BLaER1 treated with 17β-estradiol and CSF1 and Interleukin-3, amounts not matched to agents 10 nM and 100 nM (cell line): ENCODE data around the gene IQCK.
A peak's percentile ranks its signal among the peaks of the same experiment; 100 is the strongest.

Experiments
- H3K27ac ChIP-seq, 11 experiments: shearing (Covaris generic); formaldehyde crosslinking; 2 replicates each; pipeline ENCODE4 v1.8.1; 2022
- H3K27me3 ChIP-seq, 11 experiments: shearing (Covaris generic); formaldehyde crosslinking; 2 replicates each; pipeline ENCODE4 v1.8.1; 2022
- H3K36me3 ChIP-seq, 11 experiments: shearing (Covaris generic); formaldehyde crosslinking; 2 replicates each; pipeline ENCODE4 v1.8.1; 2022
- H3K4me1 ChIP-seq, 10 experiments: shearing (Covaris generic); formaldehyde crosslinking; 2 replicates each; pipeline ENCODE4 v1.8.1; 2022
- H3K4me2 ChIP-seq, 11 experiments: shearing (Covaris generic); formaldehyde crosslinking; 2 replicates each; pipeline ENCODE4 v1.8.1; 2022
- H3K4me3 ChIP-seq, 10 experiments: shearing (Covaris generic); formaldehyde crosslinking; 2 replicates each; pipeline ENCODE4 v1.8.1; 2022
- H3K9ac ChIP-seq, 11 experiments: shearing (Covaris generic); formaldehyde crosslinking; 2 replicates each; pipeline ENCODE4 v1.8.1; 2022
- H3K9me3 ChIP-seq, 11 experiments: shearing (Covaris generic); formaldehyde crosslinking; replicated peaks in 1 of 11; 2 replicates each; pipeline ENCODE4 v1.8.1; 2022
- H4K20me1 ChIP-seq, 11 experiments: shearing (Covaris generic); formaldehyde crosslinking; 2 replicates each; pipeline ENCODE4 v1.8.1; 2022
- Cebpa-rat ChIP-seq, 11 experiments: shearing (Covaris generic); IDR thresholded peaks; 2 replicates each; pipeline ENCODE4 v1.8.1; 2022

IQCK gene

DNA sequence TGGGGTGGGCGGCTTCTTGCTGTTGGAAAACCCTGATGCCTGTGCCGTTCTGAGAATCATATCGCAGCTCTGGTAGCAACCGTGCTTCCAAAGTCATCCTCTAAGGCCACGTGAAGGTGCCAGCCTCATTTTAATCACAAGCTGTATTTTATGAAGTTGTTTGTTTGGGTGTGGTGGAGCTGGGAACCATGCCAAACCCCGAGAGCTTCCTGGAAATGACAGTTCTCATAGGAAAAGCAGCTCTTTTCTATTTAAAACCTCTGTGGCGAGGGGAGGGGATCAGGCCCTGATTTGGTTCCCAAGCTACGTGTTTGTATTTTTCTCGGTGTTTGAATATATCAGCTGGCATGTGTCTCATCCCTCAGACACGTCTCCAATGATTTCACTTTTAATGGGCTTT is 21.7 kb upstream of the IQCK start:
- H3K9me3 ChIP-seq, result no peaks in the 10 kb centered on the region
- H3K27me3 ChIP-seq, result no peaks in the 10 kb centered on the region
- H3K4me3 ChIP-seq, result peak overlapping the region in 1 of 10 experiments; percentile 30; a peak in 1 of 20 replicates
- H3K4me2 ChIP-seq, result peak overlapping the region; percentile 68 to 88 (median 79)
- peaks cover 46 to 57% (median 50%) of the 10 kb centered on the region in 10 experiments for H3K4me1 ChIP-seq
- no peak for TF ChIP-seq Cebpa-rat (IDR thresholded peaks at IDR 0.05)
- H4K20me1 ChIP-seq, result peaks cover 0 to 63% (median 34%) of the 10 kb centered on the region in 11 experiments; a peak in 19 of 22 replicates
- peaks cover 18 to 58% (median 42%) of the 10 kb centered on the region in 11 experiments; a peak in 20 of 22 replicates for H3K36me3 ChIP-seq
- H3K9ac ChIP-seq, result peak overlapping the region; percentile 1 to 62 (median 37); a peak in 16 of 22 replicates
- peak overlapping the region; percentile 21 to 75 (median 60); a peak in 19 of 22 replicates for H3K27ac ChIP-seq

- Histone ChIP-seq H4K20me1 (peaks cover 0 to 63% (median 34%) of the 10 kb centered on the region in 11 experiments; a peak in 19 of 22 replicates), H3K27ac (peak overlapping the region; percentile 6 to 75 (median 60); a peak in 18 of 22 replicates), H3K9me3 (no peaks in the 10 kb centered on the region), H3K4me3 (no peak overlapping the region), H3K9ac (peak overlapping the region; percentile 1 to 62 (median 37); a peak in 12 of 22 replicates), H3K27me3 (no peaks in the 10 kb centered on the region), H3K4me2 (peak overlapping the region; percentile 68 to 88 (median 79)), H3K4me1 (peaks cover 40 to 52% (median 46%) of the 10 kb centered on the region in 10 experiments), H3K36me3 (peaks cover 21 to 62% (median 42%) of the 10 kb centered on the region in 11 experiments; a peak in 21 of 22 replicates)
- no peak for TF ChIP-seq Cebpa-rat (IDR thresholded peaks at IDR 0.05)
Observed at GRCh38 chr16:19696961-19697360, 21.1 kb upstream of the IQCK start.

DNA sequence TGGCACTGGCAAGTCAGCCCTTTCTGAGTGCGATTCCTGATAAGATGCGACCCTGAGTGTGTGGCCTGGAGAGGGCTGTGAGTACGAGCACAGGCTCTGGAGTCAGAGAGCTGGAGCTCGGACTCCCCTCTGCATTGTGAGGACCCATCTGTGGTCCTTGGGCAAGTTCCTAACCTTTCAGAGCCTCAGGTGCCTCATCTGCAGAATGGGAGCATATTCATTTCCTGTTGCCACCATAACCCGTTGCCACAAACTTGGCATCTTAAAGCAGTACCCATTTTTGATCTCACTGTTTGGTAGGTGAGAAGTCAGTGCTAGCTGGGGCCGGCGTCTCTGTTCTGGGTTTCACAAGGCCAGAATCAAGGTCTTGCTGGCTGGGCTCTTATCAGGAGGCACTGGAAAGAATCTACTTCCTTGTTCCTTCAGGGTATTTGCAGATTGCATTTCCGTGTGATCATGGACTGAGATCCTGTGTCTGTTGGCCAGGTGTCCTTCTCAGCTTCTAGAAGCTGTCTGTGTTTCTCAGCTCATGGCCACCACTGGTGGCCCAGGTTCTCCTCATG is 20.2 kb upstream of the IQCK start:
- Histone ChIP-seq H3K9me3 (no peaks in the 10 kb centered on the region), H3K4me1 (peaks cover 43 to 52% (median 47%) of the 10 kb centered on the region in 10 experiments), H3K4me3 (no peak overlapping the region), H3K27ac (peak overlapping the region in 7 of 11 experiments; percentile 48 to 75 (median 58); a peak in 13 of 22 replicates), H3K4me2 (peak overlapping the region; percentile 49 to 88 (median 79); a peak in 21 of 22 replicates), H3K36me3 (peaks cover 29 to 63% (median 46%) of the 10 kb centered on the region in 11 experiments), H4K20me1 (peaks cover 0 to 63% (median 34%) of the 10 kb centered on the region in 11 experiments; a peak in 19 of 22 replicates), H3K27me3 (no peaks in the 10 kb centered on the region), H3K9ac (peak overlapping the region in 5 of 11 experiments; percentile 30 to 62 (median 46); a peak in 7 of 22 replicates)
- no peak for TF ChIP-seq Cebpa-rat (IDR thresholded peaks at IDR 0.05)

DNA sequence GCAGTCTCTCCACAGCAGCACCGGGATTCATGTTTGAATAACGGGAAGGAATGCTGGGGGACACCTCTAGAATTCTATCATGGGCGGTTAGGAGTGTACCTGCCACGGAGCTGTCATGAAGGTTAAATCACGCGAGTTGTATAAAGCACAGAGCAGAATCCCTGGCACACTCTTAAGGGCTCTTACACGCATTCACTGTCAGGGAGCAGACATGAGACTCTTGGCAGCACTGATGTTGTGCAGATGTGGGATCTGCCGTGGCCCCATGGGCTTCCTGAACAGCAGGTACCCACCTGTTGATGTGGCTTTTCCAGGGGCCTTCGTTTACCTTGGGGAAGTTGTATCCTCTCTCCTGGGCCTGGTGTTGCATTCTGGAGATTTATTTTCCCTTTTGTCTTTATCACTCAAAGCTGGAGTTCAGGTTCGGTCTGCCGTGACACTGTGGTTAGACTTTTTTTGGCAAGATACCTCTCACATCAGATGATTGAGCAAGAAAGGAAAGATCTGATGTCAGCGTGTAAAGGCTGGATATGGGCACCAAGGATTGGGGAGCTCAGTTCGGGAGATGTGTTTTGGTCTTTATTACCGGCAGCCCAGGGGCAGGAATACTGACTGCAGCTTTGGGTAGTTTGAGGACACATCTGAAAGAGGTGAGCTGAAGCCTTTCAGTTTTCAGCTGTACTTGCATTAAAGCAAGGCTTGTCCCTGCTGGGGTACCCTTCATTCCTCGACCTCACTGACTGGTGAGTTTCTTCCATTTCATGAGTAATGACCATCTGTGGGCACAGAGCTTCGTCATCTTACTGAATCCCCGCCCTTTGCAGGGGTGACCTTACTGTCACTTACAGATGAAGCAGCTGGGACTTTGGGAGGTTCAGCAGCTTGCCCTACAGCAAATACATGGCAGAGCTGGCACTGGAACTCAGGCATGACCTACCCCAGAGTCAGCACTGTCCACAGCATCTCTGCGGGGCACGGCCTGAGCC is 19.3 kb upstream of the IQCK start:
- no peak overlapping the region for H3K4me3 ChIP-seq
- H3K36me3 ChIP-seq, result peaks cover 39 to 65% (median 52%) of the 10 kb centered on the region in 11 experiments
- no peaks in the 10 kb centered on the region for H3K9me3 ChIP-seq
- peak in 6 of 11 experiments; percentile 41 to 70 (median 56); a peak in 7 of 22 replicates for TF ChIP-seq Cebpa-rat (IDR thresholded peaks at IDR 0.05)
- peaks cover 45 to 60% (median 51%) of the 10 kb centered on the region in 10 experiments for H3K4me1 ChIP-seq
- no peaks in the 10 kb centered on the region for H3K27me3 ChIP-seq
- peak overlapping the region; percentile 49 to 88 (median 79) for H3K4me2 ChIP-seq
- peaks cover 0 to 70% (median 37%) of the 10 kb centered on the region in 11 experiments; a peak in 19 of 22 replicates for H4K20me1 ChIP-seq
- H3K9ac ChIP-seq, result peak overlapping the region in 10 of 11 experiments; percentile 5 to 62 (median 34); a peak in 15 of 22 replicates
- H3K27ac ChIP-seq, result peak overlapping the region in 8 of 11 experiments; percentile 48 to 75 (median 56); a peak in 16 of 22 replicates

DNA sequence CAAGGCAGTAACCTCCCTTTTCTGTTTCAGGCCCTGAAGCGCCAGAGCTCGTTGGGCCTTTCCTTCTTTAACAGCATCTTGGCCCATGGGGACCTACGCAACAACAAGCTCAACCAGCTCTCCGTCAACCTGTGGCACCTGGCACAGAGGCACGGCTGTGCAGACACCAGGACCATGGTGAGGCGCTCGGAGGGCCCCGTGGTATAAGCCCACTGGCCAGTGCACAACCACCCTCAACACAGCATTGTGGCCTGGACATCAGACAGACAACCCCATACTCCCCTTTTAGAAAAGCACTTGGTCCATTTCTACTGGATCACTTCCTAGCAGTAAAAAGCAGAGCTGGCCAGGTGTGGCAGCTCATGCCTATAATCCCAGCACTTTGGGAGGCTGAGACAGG is 18.6 kb upstream of the IQCK start:
- Histone ChIP-seq H3K27ac (peak overlapping the region in 8 of 11 experiments; percentile 18 to 75 (median 55); a peak in 15 of 22 replicates), H3K27me3 (no peaks in the 10 kb centered on the region), H3K4me2 (peak overlapping the region; percentile 49 to 88 (median 79)), H3K4me1 (peaks cover 45 to 61% (median 51%) of the 10 kb centered on the region in 10 experiments), H4K20me1 (peaks cover 0 to 76% (median 37%) of the 10 kb centered on the region in 11 experiments; a peak in 19 of 22 replicates), H3K9ac (peak overlapping the region in 7 of 11 experiments; percentile 21 to 62 (median 46); a peak in 10 of 22 replicates), H3K36me3 (peaks cover 46 to 70% (median 59%) of the 10 kb centered on the region in 11 experiments), H3K9me3 (no peaks in the 10 kb centered on the region), H3K4me3 (no peak overlapping the region)
- no peak for TF ChIP-seq Cebpa-rat (IDR thresholded peaks at IDR 0.05)

- peak overlapping the region in 4 of 11 experiments; percentile 55 to 75 (median 70); a peak in 5 of 22 replicates for H3K27ac ChIP-seq
- peaks cover 55 to 78% (median 68%) of the 10 kb centered on the region in 11 experiments for H3K36me3 ChIP-seq
- H3K27me3 ChIP-seq, result no peaks in the 10 kb centered on the region
- no peak overlapping the region for H3K4me2 ChIP-seq
- H3K4me3 ChIP-seq, result no peak overlapping the region
- H3K9me3 ChIP-seq, result no peaks in the 10 kb centered on the region
- peaks cover 0 to 79% (median 42%) of the 10 kb centered on the region in 11 experiments; a peak in 19 of 22 replicates for H4K20me1 ChIP-seq
- H3K9ac ChIP-seq, result no peak overlapping the region
- TF ChIP-seq Cebpa-rat (IDR thresholded peaks at IDR 0.05), result no peak
- peaks cover 45 to 58% (median 51%) of the 10 kb centered on the region in 10 experiments for H3K4me1 ChIP-seq
Observed at GRCh38 chr16:19700319-19700781, 17.7 kb upstream of the IQCK start.

GRCh38 chr16:19701091-19701490 is 17.0 kb upstream of the IQCK start:
- peaks cover 62 to 86% (median 75%) of the 10 kb centered on the region in 11 experiments for H3K36me3 ChIP-seq

More at GRCh38 chr16:19701091-19701490, 17.0 kb upstream of the IQCK start:
- no peak for TF ChIP-seq Cebpa-rat (IDR thresholded peaks at IDR 0.05)
- H4K20me1 ChIP-seq, result peaks cover 0 to 79% (median 43%) of the 10 kb centered on the region in 11 experiments; a peak in 19 of 22 replicates
- no peak overlapping the region for H3K4me3 ChIP-seq
- H3K27me3 ChIP-seq, result no peaks in the 10 kb centered on the region
- no peaks in the 10 kb centered on the region for H3K9me3 ChIP-seq
- peaks cover 38 to 58% (median 44%) of the 10 kb centered on the region in 10 experiments for H3K4me1 ChIP-seq
- no peak overlapping the region for H3K4me2 ChIP-seq
- H3K9ac ChIP-seq, result no peak overlapping the region
- no peak overlapping the region for H3K27ac ChIP-seq
